ENCODE measurements around the gene SLC2A4RG. TPM values are rescaled to one million over a fixed set of nuclear protein-coding genes. Genes with fewer than 3 reads are reported as not detected.

The SLC2A4RG gene
- total RNA-seq, 1 experiment from 2014 or later = 121 TPM

GRCh38 chr20:63772781-63773518, 33.4 kb downstream of the SLC2A4RG start:
- no peak overlapping the region for H3K4me3 ChIP-seq (replicated peaks in 1 of 2; ENCODE audit: low read depth in 1 of 2, low read length in 2 of 2)
- ChIA-PET POLR2A (no interaction called here), CTCF (interaction anchor here (1.0 kb wide), 1 partner anchor 13 kb away, joined by 3 read pairs; no protein-coding TSS in a partner anchor), RAD21 (ENCODE audit: low non-redundant PET in 1 of 2, low total read pairs in 2 of 2, uncharacterized antibody in 2 of 2, unreplicated experiment in 2 of 2) (no interaction called here)
- no peak for DNase-seq (ENCODE audit: low read depth, low spot score)
- no peaks in the 10 kb centered on the region for H3K36me3 ChIP-seq (ENCODE audit: control insufficient read depth in 1 of 2, insufficient read depth in 2 of 2, low read length in 2 of 2)
- no peak for ATAC-seq
- no TSS peak for BruUV-seq (replicated peaks)
- H3K27ac ChIP-seq (ENCODE audit: low read depth, low read length) = no peak overlapping the region
- no peak overlapping the region for H3K9ac ChIP-seq (ENCODE audit: low read length)
- H3K9me2 ChIP-seq (ENCODE audit: insufficient read depth) = no peaks in the 10 kb centered on the region
- no peaks in the 10 kb centered on the region for H3K9me3 ChIP-seq (ENCODE audit: control insufficient read depth in 1 of 2, insufficient read depth in 1 of 2, low read depth in 1 of 2, low read length in 2 of 2)
- no peaks in the 10 kb centered on the region for H3K27me3 ChIP-seq (ENCODE audit: insufficient read depth, low read length)
- no peak overlapping the region for H3K4me2 ChIP-seq (ENCODE audit: low read length)
- no peak overlapping the region for H2AFZ ChIP-seq (ENCODE audit: low read depth, low read length, poor library complexity, severe bottlenecking)
- H3K79me2 ChIP-seq (ENCODE audit: insufficient read depth, low read length) = no peaks in the 10 kb centered on the region
- TF ChIP-seq FOSL1 (IDR thresholded peaks at IDR 0.05; ENCODE audit: low read depth) (no peak), MAX (IDR thresholded peaks at IDR 0.05) (no peak), RAD21 (IDR thresholded peaks at IDR 0.05; ENCODE audit: low read depth) (no peak), ELF1 (IDR thresholded peaks at IDR 0.05; ENCODE audit: borderline replicate concordance, low read depth) (no peak), YY1 (IDR thresholded peaks at IDR 0.05; ENCODE audit: extremely low read depth, insufficient replicate concordance, low read depth, low read length) (no peak), ZBTB33 (IDR thresholded peaks at IDR 0.05; ENCODE audit: extremely low read depth, insufficient replicate concordance, low read length) (no peak), REST (IDR thresholded peaks at IDR 0.05; ENCODE audit: low read depth) (no peak), CBX3 (IDR thresholded peaks at IDR 0.05; ENCODE audit: low read depth) (no peak), SP1 (IDR thresholded peaks at IDR 0.05; ENCODE audit: low read depth) (no peak), EZH2phosphoT487 (IDR thresholded peaks at IDR 0.05; ENCODE audit: borderline replicate concordance) (no peak), EZH2 (IDR thresholded peaks at IDR 0.05) (no peak), ZFX (IDR thresholded peaks at IDR 0.05) (no peak), ATF3 (IDR thresholded peaks at IDR 0.05) (no peak), POLR2A (IDR thresholded peaks at IDR 0.05; ENCODE audit: borderline replicate concordance, extremely low read depth, insufficient read depth, insufficient read length) (no peak), CEBPB (IDR thresholded peaks at IDR 0.05; ENCODE audit: low read depth) (no peak), TCF7L2 (IDR thresholded peaks at IDR 0.05; ENCODE audit: borderline replicate concordance, extremely low read depth, insufficient read depth, insufficient read length) (no peak), POLR2AphosphoS5 (IDR thresholded peaks at IDR 0.05; ENCODE audit: low read depth, low read length) (no peak)
- H3K4me1 ChIP-seq (ENCODE audit: control insufficient read depth in 1 of 2, insufficient read depth in 2 of 2, low read length in 2 of 2) = peaks cover 5 to 8% of the 10 kb centered on the region in 2 experiments
- no peaks in the 10 kb centered on the region for H4K20me1 ChIP-seq (ENCODE audit: insufficient read depth)
- intact Hi-C loops (cut with micrococcal nuclease) = no loop called here

Data from HCT116 (cell line).